ENCODE measurements around the gene ZC3H12C.

The ZC3H12C gene

GRCh38 chr11:110100476-110101240, 7.5 kb downstream of the ZC3H12C start:
- no peak for DNase-seq

- no peak for DNase-seq
These were observed 13.6 kb downstream of the ZC3H12C start for GRCh38 chr11:110106713-110107274.

GRCh38 chr11:110110854-110111253, 17.7 kb downstream of the ZC3H12C start:
- no peak for DNase-seq

GRCh38 chr11:110112457-110112856, 19.3 kb downstream of the ZC3H12C start:
- no peak for DNase-seq

- no peak for DNase-seq
These were observed 20.3 kb downstream of the ZC3H12C start for GRCh38 chr11:110113505-110113904.

GRCh38 chr11:110113973-110114372, 20.8 kb downstream of the ZC3H12C start:
- DNase-seq = no peak

GRCh38 chr11:110119317-110119716, 26.1 kb downstream of the ZC3H12C start:
- DNase-seq = no peak

GRCh38 chr11:110121204-110121603, 28.0 kb downstream of the ZC3H12C start:
- DNase-seq = no peak

GRCh38 chr11:110123003-110123402, 29.8 kb downstream of the ZC3H12C start:
- no peak for DNase-seq

GRCh38 chr11:110124605-110125004, 31.4 kb downstream of the ZC3H12C start:
- no peak for DNase-seq

- DNase-seq = no peak
These were observed 32.4 kb downstream of the ZC3H12C start for GRCh38 chr11:110125632-110126031.

GRCh38 chr11:110126936-110127335, 33.7 kb downstream of the ZC3H12C start:
- no peak for DNase-seq

- DNase-seq = no peak
These were observed 35.0 kb downstream of the ZC3H12C start for GRCh38 chr11:110128161-110128560.

- no peak for DNase-seq
These were observed 37.5 kb downstream of the ZC3H12C start for GRCh38 chr11:110130642-110131238.

GRCh38 chr11:110131386-110132123, 38.4 kb downstream of the ZC3H12C start:
- no peak for DNase-seq

GRCh38 chr11:110133160-110133559, 40.0 kb downstream of the ZC3H12C start:
- DNase-seq = no peak

- no peak for DNase-seq
These were observed 40.9 kb downstream of the ZC3H12C start for GRCh38 chr11:110134110-110134509.

- DNase-seq = no peak
These were observed 48.6 kb downstream of the ZC3H12C start for GRCh38 chr11:110141812-110142211.

GRCh38 chr11:110147962-110148709, 54.9 kb downstream of the ZC3H12C start:
- DNase-seq = no peak

GRCh38 chr11:110148775-110149744, 55.9 kb downstream of the ZC3H12C start:
- no peak for DNase-seq

- DNase-seq = no peak
These were observed 59.0 kb downstream of the ZC3H12C start for GRCh38 chr11:110152199-110152598.

- no peak for DNase-seq
These were observed 60.3 kb downstream of the ZC3H12C start for GRCh38 chr11:110153474-110153873.

All from CD4-positive, alpha-beta T cell treated with Interleukin-10 for 1 hour (primary cell).